B cell (primary cell): Measurements from ENCODE around the gene KRT33A. TPM values are rescaled to one million over a fixed set of nuclear protein-coding genes. Genes with fewer than 3 reads are reported as not detected.

Source experiments
- ATAC-seq: fragments of 200-7000 bp; cut with Tn5 transposase; one replicate; pipeline ENCODE4 v1.10.0; 2021; ENCODE audit warnings: low read depth, mild to moderate bottlenecking, moderate number of reproducible peaks, moderate library complexity
- CTCF ChIA-PET: fragments of 350-600 bp; sonication (Branson Sonifier 250); formaldehyde crosslinking; loops from one replicate; lab custom pipeline; 2021; ENCODE audit warnings: antibody characterized with exemption, inconsistent platforms; lab: Charles Lee
- POLR2A ChIA-PET: fragments of 350-600 bp; sonication (Branson Sonifier 250); formaldehyde crosslinking; loops from one replicate; lab custom pipeline; 2021; ENCODE audit warnings: antibody characterized with exemption; lab: Charles Lee
- DNase-seq: peaks from one replicate; pipeline ENCODE4 v3.0.0; 2013
- H2AFZ ChIP-seq: 2 replicates; pipeline ENCODE4 v1.6.1; 2012; ENCODE audit warnings: mild to moderate bottlenecking, low read depth, low read length; ENCODE audit not compliant: insufficient read depth, poor library complexity, severe bottlenecking
- H3K27ac ChIP-seq, 2 donors: 1 replicate in 1 of 2; 2 replicates in 1 of 2; pipeline ENCODE4 v1.5.1; 2012 to 2013; ENCODE audit warnings: low read length in 2 of 2, mild to moderate bottlenecking in 2 of 2, moderate library complexity in 1 of 2
- H3K27me3 ChIP-seq, 4 experiments: fragments of 200-600 bp in 1 of 4; sonication (generic) in 1 of 4; replicated peaks in 1 of 4; 1 replicate in 2 of 4; 2 replicates in 2 of 4; pipeline versions ENCODE4 v1.6.1 to v1.7.0; 2013 to 2016; ENCODE audit warnings: low read length in 3 of 4, mild to moderate bottlenecking in 2 of 4, mixed read lengths in 1 of 4, moderate library complexity in 1 of 4; ENCODE audit not compliant: insufficient read depth in 4 of 4, control insufficient read depth in 3 of 4; ENCODE audit errors: control extremely low read depth in 1 of 4
- H3K36me3 ChIP-seq, 2 experiments: replicated peaks in 1 of 2; 1 replicate in 1 of 2; 2 replicates in 1 of 2; pipeline versions ENCODE4 v1.6.1 to v1.7.1; 2013; ENCODE audit warnings: low read length in 1 of 2; ENCODE audit not compliant: insufficient read depth in 2 of 2, control insufficient read depth in 1 of 2; ENCODE audit errors: control extremely low read depth in 1 of 2, extremely low read depth in 1 of 2
- H3K4me1 ChIP-seq, 2 donors: fragments of 200-600 bp in 1 of 2; sonication (generic) in 1 of 2; 1 replicate in 1 of 2; 2 replicates in 1 of 2; pipeline versions ENCODE4 v1.5.1 to v1.6.1; 2013 to 2017; ENCODE audit warnings: low read length in 2 of 2; ENCODE audit not compliant: control insufficient read depth in 2 of 2, insufficient read depth in 2 of 2
- H3K4me2 ChIP-seq: replicated peaks from 2 replicates; pipeline ENCODE3; 2012; ENCODE audit warnings: mild to moderate bottlenecking, low read depth, low read length; ENCODE audit not compliant: poor library complexity, severe bottlenecking
- H3K4me3 ChIP-seq, 5 experiments: fragments of 200-600 bp in 1 of 5; sonication (generic) in 1 of 5; 1 replicate in 3 of 5; 2 replicates in 2 of 5; pipeline versions ENCODE4 v1.5.1 to v1.7.0; 2011 to 2016; ENCODE audit warnings: low read length in 4 of 5, mild to moderate bottlenecking in 4 of 5, low read depth in 2 of 5, control low read depth in 1 of 5, moderate library complexity in 1 of 5; ENCODE audit not compliant: insufficient read depth in 1 of 5; ENCODE audit errors: control extremely low read depth in 1 of 5, extremely low read depth in 1 of 5
- H3K79me2 ChIP-seq: fragments of 200-600 bp; sonication (generic); one replicate; pipeline ENCODE4 v1.6.0; 2016; ENCODE audit warnings: low read length; ENCODE audit not compliant: control insufficient read depth, insufficient read depth
- H3K9ac ChIP-seq: fragments of 200-600 bp; sonication (generic); 2 replicates; pipeline ENCODE4 v1.6.1; 2017; ENCODE audit warnings: mild to moderate bottlenecking, low read length, moderate library complexity
- H3K9me3 ChIP-seq, 3 donors: one replicate each; pipeline versions ENCODE4 v1.6.1 to v1.7.1; 2013; ENCODE audit warnings: low read length in 2 of 3; ENCODE audit not compliant: control insufficient read depth in 2 of 3, insufficient read depth in 1 of 3; ENCODE audit errors: control extremely low read depth in 1 of 3
- H4K20me1 ChIP-seq: 2 replicates; pipeline ENCODE4 v1.6.0; 2012; ENCODE audit warnings: mild to moderate bottlenecking, low read length; ENCODE audit not compliant: insufficient read depth, control insufficient read depth, poor library complexity, severe bottlenecking
- H3K27ac Mint-ChIP-seq: one replicate; pipeline ENCODE4 v1.8.0; 2021; ENCODE audit warnings: mixed read lengths
- H3K27me3 Mint-ChIP-seq: one replicate; pipeline ENCODE4 v1.8.0; 2021; ENCODE audit warnings: mixed read lengths
- H3K4me1 Mint-ChIP-seq: one replicate; pipeline ENCODE4 v1.8.0; 2021; ENCODE audit warnings: mixed read lengths
- H3K4me3 Mint-ChIP-seq: one replicate; pipeline ENCODE4 v1.8.0; 2021; ENCODE audit warnings: mixed read lengths
- H3K9me3 Mint-ChIP-seq: one replicate; pipeline ENCODE4 v1.8.0; 2022; ENCODE audit warnings: mixed read lengths; ENCODE audit not compliant: insufficient read depth
- EZH2 ChIP-seq: IDR thresholded peaks from 2 replicates; pipeline ENCODE4 v1.6.1; 2012; ENCODE audit warnings: borderline replicate concordance, low read depth, mild to moderate bottlenecking, moderate library complexity, low read length; ENCODE audit not compliant: insufficient read depth, poor library complexity, severe bottlenecking
- WGBS: methylation state at CpG from one replicate; pipeline ENCODE4 v1.1.5; 2013; ENCODE audit warnings: missing lambda C conversion rate; ENCODE audit not compliant: insufficient coverage; 5-methylcytosine and 5-hydroxymethylcytosine counted together
- intact Hi-C: fragments of 100-400 bp; cut with micrococcal nuclease; formaldehyde crosslinking; loops from one replicate; pipeline ENCODE4 v1.10.0; 2022
- polyA plus RNA-seq: library from polyadenylated mRNA; depleted of rRNA; stranded (reverse); fragments of >200 nt; gene quantifications from 2 replicates; pipeline ENCODE4 v1.2.3, GENCODE V29; 2012
- total RNA-seq, 2 donors: library from RNA; stranded (reverse); fragments of 120-200 nt in 1 of 2; gene quantifications; 1 replicate in 1 of 2; 2 replicates in 1 of 2; pipeline versions ENCODE4 v1.2.3 to v1.2.4, GENCODE V29; 2013 to 2022
- TF ChIP-seq, protein P1 (sequence below): fragments of 200-600 bp; IDR thresholded peaks from one replicate; pipeline ENCODE4 v1.8.0; 2022; ENCODE audit warnings: antibody characterized with exemption, mild to moderate bottlenecking

The KRT33A gene
- total and polyA plus RNA-seq, 2 donors (not counting 1 experiment from before 2014, with no cell fraction given): not detected

DNA sequence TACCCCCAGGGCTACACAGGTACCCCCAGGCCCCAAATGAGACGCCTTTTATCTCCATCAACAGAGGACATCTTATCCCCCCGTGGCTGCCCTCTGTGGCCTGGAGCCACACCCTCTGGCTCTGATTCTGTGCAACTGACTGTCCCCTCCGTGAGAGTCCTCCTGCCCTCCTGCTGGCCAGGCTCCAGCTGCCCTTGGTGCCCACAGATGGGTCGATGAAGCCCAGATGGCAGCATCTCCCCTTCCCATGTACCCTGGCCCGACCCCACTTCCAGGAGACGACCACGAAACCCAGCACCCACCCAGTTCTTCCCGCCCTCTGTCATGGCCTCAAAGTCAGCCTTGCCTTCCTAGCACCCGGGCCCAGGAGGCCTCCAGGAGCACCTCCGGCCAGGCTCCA is 25.5 kb downstream of the KRT33A start:
- Histone ChIP-seq H3K9me3 (peaks cover 1 to 4% (median 3%) of the 10 kb centered on the region in 3 donors), H3K4me1 (peaks cover 0 to 4% of the 10 kb centered on the region in 2 donors), H4K20me1 (no peaks in the 10 kb centered on the region), H3K4me2 (no peak overlapping the region), H3K27ac (no peak overlapping the region), H3K9ac (no peak overlapping the region), H3K36me3 (no peaks in the 10 kb centered on the region), H2AFZ (no peak overlapping the region), H3K79me2 (no peaks in the 10 kb centered on the region), H3K4me3 (no peak overlapping the region), H3K27me3 (peaks cover 0 to 5% (median 0%) of the 10 kb centered on the region in 4 experiments)
- Mint-ChIP-seq H3K4me3 (no peak overlapping the region), H3K27me3 (no peaks in the 10 kb centered on the region), H3K27ac (no peak overlapping the region), H3K4me1 (peaks cover 3% of the 10 kb centered on the region), H3K9me3 (peaks cover under 1% of the 10 kb centered on the region)
- WGBS: 89% methylated on average over 10 of the region's 10 CpGs
- ChIA-PET CTCF (interaction anchor here (0.6 kb wide), 1 partner anchor 324 kb away, joined by 5 read pairs; no protein-coding TSS in a partner anchor), POLR2A (no interaction called here)
- DNase-seq: no peak
- ATAC-seq: no peak
- no peak for TF ChIP-seq EZH2
- TF ChIP-seq, protein P1, sequence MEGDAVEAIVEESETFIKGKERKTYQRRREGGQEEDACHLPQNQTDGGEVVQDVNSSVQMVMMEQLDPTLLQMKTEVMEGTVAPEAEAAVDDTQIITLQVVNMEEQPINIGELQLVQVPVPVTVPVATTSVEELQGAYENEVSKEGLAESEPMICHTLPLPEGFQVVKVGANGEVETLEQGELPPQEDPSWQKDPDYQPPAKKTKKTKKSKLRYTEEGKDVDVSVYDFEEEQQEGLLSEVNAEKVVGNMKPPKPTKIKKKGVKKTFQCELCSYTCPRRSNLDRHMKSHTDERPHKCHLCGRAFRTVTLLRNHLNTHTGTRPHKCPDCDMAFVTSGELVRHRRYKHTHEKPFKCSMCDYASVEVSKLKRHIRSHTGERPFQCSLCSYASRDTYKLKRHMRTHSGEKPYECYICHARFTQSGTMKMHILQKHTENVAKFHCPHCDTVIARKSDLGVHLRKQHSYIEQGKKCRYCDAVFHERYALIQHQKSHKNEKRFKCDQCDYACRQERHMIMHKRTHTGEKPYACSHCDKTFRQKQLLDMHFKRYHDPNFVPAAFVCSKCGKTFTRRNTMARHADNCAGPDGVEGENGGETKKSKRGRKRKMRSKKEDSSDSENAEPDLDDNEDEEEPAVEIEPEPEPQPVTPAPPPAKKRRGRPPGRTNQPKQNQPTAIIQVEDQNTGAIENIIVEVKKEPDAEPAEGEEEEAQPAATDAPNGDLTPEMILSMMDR: no peak
- intact Hi-C loops: loop anchor here (10.0 kb wide), 1 partner anchor 520 kb away; no protein-coding TSS in a partner anchor

DNA sequence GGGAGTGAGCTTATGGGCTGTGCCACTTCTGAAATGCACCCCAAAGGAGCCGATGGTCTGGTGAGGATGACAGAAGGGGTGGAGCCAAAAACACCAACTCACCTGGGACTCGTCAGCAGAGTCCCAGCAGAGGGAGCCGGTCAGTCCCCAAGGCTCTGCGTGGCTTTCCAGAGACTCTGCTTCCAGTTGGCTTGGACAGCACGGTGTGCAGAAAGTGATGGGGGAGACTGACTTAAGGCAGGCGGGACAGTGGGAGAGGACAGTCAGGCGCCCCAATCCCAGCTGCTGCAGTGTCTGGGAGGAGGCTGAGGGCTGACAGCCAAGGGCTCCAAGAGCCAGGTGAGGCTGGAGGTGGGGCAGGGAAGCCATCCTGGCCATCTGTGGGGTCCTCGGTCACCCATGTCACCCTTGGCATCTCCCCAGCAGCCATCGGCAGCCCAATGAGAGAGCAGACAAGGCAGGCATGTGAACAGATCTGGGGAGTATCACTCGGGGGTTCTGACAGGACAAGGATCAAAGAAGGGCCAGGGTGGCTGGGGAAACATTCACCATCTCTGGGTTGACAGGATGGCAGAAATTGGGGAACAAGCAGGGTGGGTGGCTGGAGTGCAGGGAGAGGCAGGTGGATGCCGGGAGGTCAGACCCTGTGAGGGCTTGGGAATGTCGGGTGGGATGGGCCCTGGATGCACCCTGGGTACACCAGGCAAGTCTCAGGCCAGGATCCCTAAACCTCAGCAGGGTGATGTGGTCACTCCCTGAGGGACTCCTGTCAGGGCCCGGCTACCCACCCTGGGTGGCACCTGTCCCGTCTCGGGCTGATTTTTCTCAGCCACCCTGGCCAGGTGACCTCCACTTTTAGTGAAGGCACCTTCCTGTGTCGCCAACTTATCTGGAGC is 26.2 kb downstream of the KRT33A start:
- Histone ChIP-seq H3K4me2 (no peak overlapping the region), H3K36me3 (no peaks in the 10 kb centered on the region), H3K9me3 (peaks cover 1 to 9% (median 3%) of the 10 kb centered on the region in 3 donors), H3K4me1 (peaks cover 0 to 4% of the 10 kb centered on the region in 2 donors), H2AFZ (no peak overlapping the region), H3K27me3 (peaks cover 0 to 5% (median 0%) of the 10 kb centered on the region in 4 experiments), H3K4me3 (no peak overlapping the region), H3K27ac (no peak overlapping the region), H3K79me2 (no peaks in the 10 kb centered on the region), H3K9ac (no peak overlapping the region), H4K20me1 (no peaks in the 10 kb centered on the region)
- CTCF ChIA-PET: interaction anchor here (3.6 kb wide), 1 partner anchor 16 kb away, joined by 24 read pairs; the partner anchor contains the start of gene KRTAP16-1
- TF ChIP-seq, protein P1: no peak
- no peak for TF ChIP-seq EZH2
- Mint-ChIP-seq H3K27ac (no peak overlapping the region), H3K9me3 (peaks cover 6% of the 10 kb centered on the region), H3K27me3 (no peaks in the 10 kb centered on the region), H3K4me3 (no peak overlapping the region), H3K4me1 (peaks cover 3% of the 10 kb centered on the region)
- intact Hi-C loops: loop anchor here (5.0 to 10.0 kb wide), 2 partner anchors 520 to 702 kb away; no protein-coding TSS in a partner anchor
- ATAC-seq: no peak
- 78% methylated on average over 15 of the region's 16 CpGs for WGBS
- no peak for DNase-seq
- POLR2A ChIA-PET: no interaction called here
